Fibroblast of skin of left quadriceps (primary cell): ENCODE results near the gene IRF1.

Experiments used
- DNase-seq, 2 experiments: peaks; one replicate each; pipeline ENCODE4 v3.0.0-alpha.2; 2013; ENCODE audit warnings: low read depth in 2 of 2

Gene IRF1

DNA sequence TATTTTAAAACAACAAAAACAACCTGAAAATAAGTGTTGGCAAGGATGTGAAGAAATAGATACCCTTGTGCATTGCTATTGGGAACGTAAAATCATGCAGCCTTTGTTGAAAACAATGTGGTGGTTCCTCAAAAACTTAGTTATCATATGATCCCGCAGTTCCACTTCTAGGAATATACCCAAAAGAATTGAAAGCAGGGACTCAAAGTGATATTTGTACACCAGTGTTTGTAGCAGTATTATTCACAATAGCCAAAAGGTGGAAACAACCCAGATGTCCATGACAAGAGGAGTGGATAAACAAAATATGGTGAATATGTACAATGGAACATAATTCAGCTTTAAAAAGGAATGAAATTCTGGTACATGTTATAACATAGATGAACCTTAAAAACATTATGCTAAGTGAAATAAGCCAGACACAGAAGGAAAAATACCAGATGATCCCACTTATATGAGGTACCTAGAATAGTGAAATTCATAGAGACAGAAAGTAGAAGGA lies 29.0 kb downstream of the IRF1 start:
- no peak for DNase-seq

- DNase-seq = no peak
Measured at GRCh38 chr5:132460846-132461568, 29.6 kb downstream of the IRF1 start.

- no peak for DNase-seq
Measured at GRCh38 chr5:132459983-132460838, 30.4 kb downstream of the IRF1 start.

- DNase-seq = peak in 1 of 2 experiments; percentile 53
Measured at GRCh38 chr5:132459031-132459982, 31.3 kb downstream of the IRF1 start.

GRCh38 chr5:132458651-132459030 lies 31.9 kb downstream of the IRF1 start:
- DNase-seq = peak in 1 of 2 experiments; percentile 39

GRCh38 chr5:132458226-132458560 lies 32.4 kb downstream of the IRF1 start:
- no peak for DNase-seq

GRCh38 chr5:132457371-132458225 lies 33.0 kb downstream of the IRF1 start:
- peak; percentile 78 to 79 for DNase-seq

GRCh38 chr5:132456987-132457361 lies 33.6 kb downstream of the IRF1 start:
- no peak for DNase-seq

GRCh38 chr5:132456296-132456986 lies 34.1 kb downstream of the IRF1 start:
- no peak for DNase-seq

DNA sequence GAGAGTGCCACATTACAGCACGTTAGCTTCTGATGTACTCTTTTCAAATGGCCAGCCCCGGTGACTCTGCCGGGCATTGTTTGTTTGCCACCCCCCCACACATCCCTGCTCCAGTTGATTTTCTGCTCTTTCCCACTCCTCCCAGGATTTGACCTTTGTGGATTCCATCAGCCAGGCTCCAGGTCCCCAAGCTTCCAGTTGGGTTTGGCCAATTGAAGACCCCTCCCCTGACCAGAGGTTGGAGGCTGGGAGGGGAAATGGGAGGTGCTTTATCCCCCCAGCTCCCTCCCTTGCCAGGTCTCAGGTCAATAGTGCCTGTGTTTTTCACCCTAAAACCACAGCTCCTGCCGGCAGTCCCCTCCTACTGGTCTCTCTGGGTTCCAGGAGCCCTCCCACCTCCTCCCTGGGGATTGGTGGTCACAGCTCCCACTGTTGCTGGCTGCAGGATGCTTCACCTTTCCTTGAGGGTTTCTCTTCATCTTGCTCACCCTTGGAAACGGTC lies 34.9 kb downstream of the IRF1 start:
- DNase-seq = no peak

- no peak for DNase-seq
Measured at GRCh38 chr5:132454361-132454760, 36.2 kb downstream of the IRF1 start.

DNA sequence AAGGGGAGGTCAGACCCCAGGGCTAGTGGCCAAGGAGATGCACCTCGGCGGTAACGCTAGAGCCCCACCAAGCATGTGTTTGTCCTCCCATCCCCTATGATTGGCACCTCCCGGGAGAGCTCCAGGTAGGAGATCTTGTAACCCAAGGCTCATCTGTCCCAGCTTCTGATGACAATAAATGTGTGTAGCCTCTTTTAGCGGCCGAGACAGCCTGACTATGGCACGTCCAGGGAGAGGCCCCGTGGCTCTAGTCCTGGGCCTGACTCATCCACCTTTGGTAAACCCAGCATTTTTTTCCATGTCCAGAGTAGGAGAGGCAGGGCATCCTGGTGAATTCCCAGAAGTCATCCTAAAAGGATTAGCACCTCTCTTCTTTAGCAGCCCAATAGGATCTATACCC lies 39.2 kb downstream of the IRF1 start:
- DNase-seq = no peak

GRCh38 chr5:132449060-132449459 lies 41.5 kb downstream of the IRF1 start:
- DNase-seq = no peak

- no peak for DNase-seq
Measured at GRCh38 chr5:132447196-132447595, 43.4 kb downstream of the IRF1 start.

GRCh38 chr5:132446621-132447020 lies 44.0 kb downstream of the IRF1 start:
- no peak for DNase-seq

GRCh38 chr5:132445930-132446329 lies 44.6 kb downstream of the IRF1 start:
- DNase-seq = no peak

- DNase-seq = no peak
Measured at GRCh38 chr5:132445640-132445923, 45.0 kb downstream of the IRF1 start.

GRCh38 chr5:132444841-132445639 lies 45.5 kb downstream of the IRF1 start:
- DNase-seq = no peak

DNA sequence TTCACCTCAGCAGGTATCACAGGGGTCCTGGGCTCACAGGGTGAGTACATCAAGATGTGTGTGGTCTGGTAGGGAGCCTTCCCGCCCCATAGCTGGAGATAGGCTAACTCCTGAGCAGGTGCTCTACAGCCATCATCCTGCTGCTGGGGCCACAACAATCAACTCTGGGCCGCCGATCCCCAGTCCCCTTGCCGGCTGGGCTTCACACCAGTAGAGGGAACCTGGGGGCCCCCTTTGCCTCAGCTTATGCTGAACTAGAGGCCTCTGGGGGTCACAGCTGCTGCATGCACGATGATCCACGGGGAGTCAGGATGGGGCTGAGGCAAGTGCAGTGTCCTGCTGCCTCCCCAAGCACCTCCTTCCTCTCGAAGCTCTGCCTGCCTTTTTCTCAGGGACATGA lies 46.5 kb downstream of the IRF1 start:
- DNase-seq = no peak
